ENCODE data around the gene ALPK1.

- TF ChIP-seq CTCF (IDR thresholded peaks at IDR 0.05; ENCODE audit: control extremely low read depth in 1 of 3, insufficient read depth in 1 of 3, low read depth in 1 of 3, low read length in 3 of 3) = no peak
- TF ChIP-seq POLR2AphosphoS5 (IDR thresholded peaks at IDR 0.05; ENCODE audit: low read depth, low read length) = no peak
- no peak for TF ChIP-seq BRCA1 (IDR thresholded peaks at IDR 0.05; ENCODE audit: low read depth, low read length)
- TF ChIP-seq POLR2A (IDR thresholded peaks at IDR 0.05; ENCODE audit: control extremely low read depth in 1 of 2, low read depth in 2 of 2, low read length in 2 of 2) = no peak
- TF ChIP-seq EZH2 (IDR thresholded peaks at IDR 0.05; ENCODE audit: low read depth, low read length, severe bottlenecking) = no peak
- TF ChIP-seq SP1 (IDR thresholded peaks at IDR 0.05; ENCODE audit: low read depth, low read length) = no peak
- TF ChIP-seq SIN3A (conservative IDR thresholded peaks at IDR 0.05 in 1 of 2, IDR thresholded peaks at IDR 0.05 in 1 of 2; ENCODE audit: low read depth in 1 of 2, low read length in 2 of 2) = no peak
- no peak for TF ChIP-seq GABPA (IDR thresholded peaks at IDR 0.05; ENCODE audit: borderline replicate concordance, insufficient read depth, low read length)
- no peak for TF ChIP-seq ATF2 (IDR thresholded peaks at IDR 0.05; ENCODE audit: low read length)
- no peak for TF ChIP-seq CHD2 (IDR thresholded peaks at IDR 0.05; ENCODE audit: low read length)
- TF ChIP-seq FOSL1 (IDR thresholded peaks at IDR 0.05; ENCODE audit: insufficient read depth, low read depth, low read length) = no peak
- no peak for TF ChIP-seq ATF3 (IDR thresholded peaks at IDR 0.05; ENCODE audit: insufficient read depth, low read depth, low read length)
These were observed at the start of gene ALPK1 for GRCh38 chr4:112296949-112297880.
